ENCODE measurements around the gene PRPH2.
"Not testable (repeated sequence)": the region's sequence is repeated elsewhere in the genome, so short reads cannot be mapped to it uniquely, and the experiment has no call there.

Gene PRPH2

DNA sequence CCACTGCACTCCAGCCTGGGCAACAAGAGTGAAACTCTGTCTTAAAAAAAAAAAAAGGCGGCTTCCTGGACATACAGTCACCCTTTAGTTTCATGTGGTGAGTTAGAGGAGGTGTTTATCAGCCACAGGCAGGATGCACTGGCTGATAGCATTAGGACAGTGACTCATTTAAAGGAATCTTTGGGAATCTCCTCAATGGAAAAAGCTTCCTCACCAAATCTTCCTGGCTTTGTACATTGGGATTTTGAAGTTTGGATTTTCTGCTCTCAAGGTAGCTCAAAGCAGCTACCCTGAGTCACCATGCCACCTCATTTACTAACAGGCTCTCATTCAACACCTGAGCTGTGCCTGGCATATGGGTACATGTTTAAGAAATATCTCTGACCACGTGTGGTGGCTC, 20.2 kb downstream of the PRPH2 start:
- in situ Hi-C loops (cut with HindIII; ENCODE audit: low sequenced_read_pairs), result no loop called here

DNA sequence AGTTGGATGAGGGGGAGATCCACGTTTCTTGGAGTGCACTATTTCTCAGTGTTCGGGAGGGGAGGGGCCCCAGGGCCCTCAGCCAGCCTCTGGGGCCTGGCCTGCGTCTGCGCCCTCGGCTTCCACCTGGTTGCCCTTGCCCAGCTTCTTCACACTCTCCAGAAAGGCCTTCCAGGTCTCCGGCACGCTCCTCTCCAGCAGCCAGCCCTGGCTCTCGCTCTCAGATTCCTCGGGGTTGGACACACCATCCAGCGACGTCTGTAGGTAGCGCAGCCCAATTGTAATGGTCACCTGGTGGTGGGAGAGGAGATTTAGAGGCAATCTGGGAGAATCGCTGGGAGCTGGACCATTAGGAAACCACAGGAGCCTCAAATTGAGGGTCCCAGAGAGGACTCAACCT, 24.2 kb downstream of the PRPH2 start:
- in situ Hi-C loops (cut with HindIII; ENCODE audit: low sequenced_read_pairs), result loop anchor here (10.0 kb wide), 1 partner anchor 47 kb away; the partner anchor contains the start of gene TBCC

DNA sequence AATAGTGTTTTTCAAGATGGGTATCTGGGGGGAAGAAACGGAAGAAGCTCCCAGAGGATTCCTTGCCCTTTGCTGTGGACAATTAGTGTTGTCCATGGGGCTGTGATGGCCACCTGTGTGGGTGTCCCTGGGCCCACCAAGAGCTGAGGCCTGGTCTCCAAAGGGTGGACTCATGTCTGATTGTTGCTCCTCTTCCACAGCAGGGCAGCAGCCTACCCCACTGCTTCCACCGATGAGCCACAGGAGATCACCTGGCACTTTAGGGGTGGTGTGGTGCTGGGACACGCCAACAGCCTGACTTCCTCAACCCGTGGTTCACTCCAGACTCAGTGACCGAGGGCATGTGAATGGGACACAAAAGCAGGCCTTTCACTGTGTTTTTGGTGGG, 25.1 kb downstream of the PRPH2 start:
- in situ Hi-C loops (cut with HindIII; ENCODE audit: low sequenced_read_pairs), result loop anchor here (10.0 kb wide), 1 partner anchor 48 kb away; the partner anchor contains the start of gene TBCC

DNA sequence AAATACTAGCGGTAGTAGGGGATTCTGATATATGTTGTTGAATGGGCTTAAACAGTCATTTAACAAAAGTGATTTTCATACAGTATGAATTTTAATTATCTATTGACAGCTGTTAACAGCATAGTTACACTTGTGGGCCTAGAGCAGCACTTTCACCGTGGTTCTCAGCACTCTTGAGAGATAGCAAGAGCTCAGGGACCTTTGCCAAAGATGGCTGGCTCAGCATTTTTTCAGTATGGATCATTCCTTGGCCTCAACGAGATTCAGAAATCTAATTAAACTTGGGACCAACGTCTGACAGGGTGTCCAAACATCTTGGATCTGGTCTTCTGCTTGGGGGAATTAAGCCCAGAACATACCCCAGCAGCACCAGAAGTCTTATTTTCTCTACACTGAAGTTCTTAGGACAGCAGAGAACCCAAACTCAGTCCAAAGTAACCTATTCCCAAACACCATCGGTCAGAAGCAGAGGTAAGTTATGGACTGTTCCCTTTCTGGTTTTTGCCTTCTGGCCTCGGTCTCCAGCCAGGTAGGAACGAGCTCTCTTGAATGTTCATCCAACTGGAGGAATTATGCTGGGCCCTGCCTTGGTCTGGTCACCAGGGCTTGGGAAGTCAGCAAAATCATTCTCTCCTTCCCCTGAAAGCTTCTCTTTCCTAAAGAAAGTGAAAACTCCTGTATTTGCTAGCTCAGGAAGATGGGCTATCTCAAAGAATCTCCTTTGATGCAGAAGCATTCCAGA, 25.7 kb downstream of the PRPH2 start:
- in situ Hi-C loops (cut with HindIII; ENCODE audit: low sequenced_read_pairs), result loop anchor here (10.0 kb wide), 1 partner anchor 48 kb away; the partner anchor contains the start of gene TBCC

DNA sequence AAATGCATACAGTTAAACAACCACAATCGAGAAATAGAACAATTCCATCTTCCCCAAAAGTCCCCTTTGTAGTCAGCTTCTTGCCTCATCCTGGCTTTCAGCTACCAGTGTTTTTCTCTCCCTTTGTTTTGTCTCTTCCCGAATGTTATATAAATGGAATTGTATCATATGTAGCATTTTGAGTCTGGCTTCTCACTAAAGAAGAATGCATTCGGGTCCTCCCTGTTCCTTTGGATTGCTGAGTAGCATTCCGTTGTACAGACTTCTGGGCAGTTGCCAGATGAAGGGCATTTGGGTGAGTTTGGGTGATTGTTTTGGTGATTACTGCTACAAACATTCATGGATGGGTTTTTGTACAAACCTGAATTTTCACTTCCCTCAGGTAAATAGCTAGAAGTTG, 27.8 kb downstream of the PRPH2 start:
- in situ Hi-C loops (cut with HindIII; ENCODE audit: low sequenced_read_pairs), result loop anchor here (10.0 kb wide), 1 partner anchor 50 kb away; the partner anchor contains the start of gene TBCC

DNA sequence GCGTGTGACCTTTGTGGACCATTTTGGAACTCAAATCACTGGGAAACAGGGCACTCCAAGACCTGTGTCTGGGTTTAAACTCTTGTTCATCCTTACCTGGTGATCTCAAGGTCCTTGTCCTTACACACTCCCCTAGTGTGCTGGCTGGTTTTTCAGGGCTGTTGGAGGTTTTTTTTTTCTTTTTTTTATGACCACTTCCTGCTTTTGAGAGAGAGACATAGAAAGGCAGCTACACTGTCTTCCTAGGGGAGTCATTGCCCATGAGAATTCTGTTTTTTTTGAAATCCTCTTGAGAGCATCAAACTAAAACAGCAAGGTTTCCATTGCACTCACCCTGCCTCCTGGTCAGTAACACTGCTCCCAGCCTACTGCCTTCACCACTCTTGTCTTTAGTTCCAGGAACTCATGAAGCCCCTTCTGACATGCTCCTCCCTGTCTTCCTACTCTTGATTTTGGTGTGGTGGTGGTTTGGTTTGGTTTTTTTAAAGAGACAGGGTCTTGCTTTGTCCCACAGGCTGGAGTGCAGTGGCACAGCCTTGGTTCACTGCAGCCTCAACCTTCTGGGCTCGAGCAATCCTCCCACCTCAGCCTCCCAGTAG, 28.6 kb downstream of the PRPH2 start:
- in situ Hi-C loops (cut with HindIII; ENCODE audit: low sequenced_read_pairs), result loop anchor here (10.0 kb wide), 1 partner anchor 51 kb away; the partner anchor contains the start of gene TBCC

DNA sequence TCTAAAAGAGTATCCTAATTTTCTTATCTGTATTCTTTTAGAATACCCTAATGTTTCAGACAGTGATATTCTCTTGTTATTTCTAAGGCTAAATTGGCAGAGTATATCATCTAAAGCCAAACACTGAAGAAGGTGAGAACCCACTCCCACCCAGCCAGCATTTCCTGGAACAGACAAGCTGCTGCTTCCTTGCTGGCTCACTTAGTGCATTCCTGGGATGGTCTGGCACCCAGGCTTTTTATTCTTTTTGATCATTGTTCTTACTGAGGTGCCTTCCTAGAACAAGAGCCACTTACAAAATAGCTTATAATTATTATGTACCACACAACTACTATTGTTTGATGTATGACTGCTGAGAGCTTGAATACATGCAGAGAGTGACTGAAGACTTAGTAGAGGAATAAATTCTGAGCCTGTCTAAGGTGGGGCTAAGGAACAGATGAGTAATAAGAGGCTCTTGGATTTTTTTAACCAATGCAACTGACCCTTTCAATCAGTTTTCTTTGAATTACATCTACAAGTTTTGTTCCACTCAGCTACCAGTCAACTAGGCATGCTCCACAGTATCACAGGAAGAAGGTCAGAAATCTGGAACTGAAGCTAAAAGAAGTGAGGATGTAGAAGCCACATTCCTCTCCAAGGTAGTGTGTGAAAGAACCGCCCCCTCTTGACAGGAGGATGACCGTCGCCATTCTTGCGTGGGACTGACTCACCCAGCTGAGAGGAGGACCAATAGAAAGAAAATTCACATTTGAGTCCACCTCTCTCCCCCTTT, 30.1 kb downstream of the PRPH2 start:
- in situ Hi-C loops (cut with HindIII; ENCODE audit: low sequenced_read_pairs), result loop anchor here (10.0 kb wide), 1 partner anchor 52 kb away; the partner anchor contains the start of gene TBCC

DNA sequence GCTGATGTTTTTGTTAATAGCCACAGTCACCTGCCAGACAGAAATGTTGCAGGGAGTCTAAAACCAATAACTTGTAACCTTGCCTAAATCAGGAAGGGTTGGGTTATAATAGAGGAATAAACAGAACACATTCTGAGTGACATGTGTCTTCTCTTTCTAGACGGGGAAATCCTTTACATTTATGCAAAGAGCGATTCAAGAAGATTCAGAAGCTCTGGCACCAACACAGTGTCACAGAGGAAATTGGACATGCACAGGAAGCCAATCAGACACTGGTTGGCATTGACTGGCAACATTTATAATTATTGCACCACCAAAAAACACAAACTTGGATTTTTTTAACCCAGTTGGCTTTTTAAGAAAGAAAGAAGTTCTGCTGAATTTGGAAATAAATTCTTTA, 31.5 kb downstream of the PRPH2 start:
- in situ Hi-C loops (cut with HindIII; ENCODE audit: low sequenced_read_pairs), result loop anchor here (10.0 kb wide), 1 partner anchor 54 kb away; the partner anchor contains the start of gene TBCC

DNA sequence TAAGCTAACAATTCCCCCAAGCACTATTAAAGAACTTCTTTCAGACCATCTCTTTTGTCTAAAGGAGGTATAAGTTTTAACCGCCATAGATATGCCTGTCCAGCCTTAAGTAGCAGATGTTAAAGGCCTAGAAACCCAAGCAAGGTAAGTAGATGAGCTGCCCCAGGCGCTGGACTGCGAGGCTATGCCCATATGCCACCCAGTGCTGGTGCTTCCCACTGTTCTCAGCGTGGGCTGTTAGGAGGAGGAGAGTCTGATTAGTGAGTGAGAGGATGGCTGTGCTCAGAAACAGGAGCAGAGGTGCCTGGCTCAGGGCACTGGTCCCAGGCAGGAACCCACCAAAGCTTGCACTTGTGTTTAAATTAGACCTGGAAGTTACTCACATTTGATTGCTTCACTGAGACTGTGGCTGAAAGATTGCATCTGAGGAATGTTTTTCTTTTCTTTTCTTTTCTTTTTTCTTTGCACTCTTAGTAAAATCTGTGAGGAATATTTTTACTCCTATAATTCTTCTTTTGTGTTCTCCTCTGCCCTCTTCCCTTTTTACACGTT, 32.2 kb downstream of the PRPH2 start:
- in situ Hi-C loops (cut with HindIII; ENCODE audit: low sequenced_read_pairs), result loop anchor here (10.0 kb wide), 1 partner anchor 55 kb away; the partner anchor contains the start of gene TBCC

DNA sequence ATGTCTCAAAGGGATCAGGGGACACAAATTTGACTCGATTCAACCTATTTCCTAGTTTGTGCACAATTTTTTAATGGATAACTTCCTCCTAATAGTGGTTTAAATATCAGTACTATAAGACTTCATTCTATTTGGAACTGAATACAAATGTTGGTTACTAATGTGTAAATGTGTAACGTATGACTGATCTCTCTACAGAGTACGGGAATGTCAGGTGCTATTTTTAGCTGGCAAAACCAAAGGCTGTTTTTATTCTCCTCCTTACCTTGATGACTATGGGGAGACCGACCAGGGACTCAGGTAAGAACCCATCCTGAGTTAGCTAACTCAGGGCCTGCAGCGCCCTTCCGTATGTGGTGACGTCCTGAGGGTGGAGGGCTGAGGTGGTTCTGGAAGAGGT, 33.0 kb downstream of the PRPH2 start:
- in situ Hi-C loops (cut with HindIII; ENCODE audit: low sequenced_read_pairs), result no loop called here

DNA sequence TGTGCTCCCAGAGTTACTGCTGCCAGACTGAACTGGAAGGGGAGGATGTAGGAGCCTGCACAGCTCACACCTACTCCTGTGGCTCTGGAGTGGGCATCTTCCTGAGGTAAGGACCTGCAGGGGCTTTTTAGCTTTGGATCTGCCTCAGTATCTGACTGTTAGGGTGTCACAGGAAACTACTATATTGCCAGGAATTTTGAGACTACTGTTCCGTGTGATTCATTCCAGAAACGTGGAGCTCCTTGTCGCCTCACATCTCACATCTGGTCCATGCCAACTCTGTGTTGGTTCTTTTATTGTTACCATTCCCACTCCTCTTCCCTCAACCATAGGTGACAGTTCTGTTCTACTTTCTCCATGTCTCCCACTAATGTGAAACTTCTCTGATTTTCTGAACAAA, 34.1 kb downstream of the PRPH2 start:
- in situ Hi-C loops (cut with HindIII; ENCODE audit: low sequenced_read_pairs), result no loop called here

DNA sequence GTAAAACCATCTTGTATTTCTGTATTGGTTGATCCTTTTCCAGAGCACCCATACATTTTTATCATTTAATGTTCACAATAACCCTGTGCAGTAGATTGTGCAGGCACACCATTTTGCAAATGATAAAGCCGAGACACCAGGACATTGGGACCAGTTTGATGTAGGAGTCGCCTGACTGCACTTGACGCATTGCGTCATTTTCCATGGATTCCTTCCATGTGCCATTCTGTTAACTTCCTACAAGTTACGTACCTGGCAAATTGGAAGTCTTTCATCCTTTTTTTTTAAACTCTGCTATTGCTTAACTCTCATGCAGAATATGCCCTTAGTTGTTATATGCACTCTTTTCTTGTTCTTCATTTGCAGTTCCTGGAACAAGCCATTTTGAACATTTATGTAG, 43.0 kb downstream of the PRPH2 start:
- in situ Hi-C loops (cut with HindIII; ENCODE audit: low sequenced_read_pairs), result no loop called here

DNA sequence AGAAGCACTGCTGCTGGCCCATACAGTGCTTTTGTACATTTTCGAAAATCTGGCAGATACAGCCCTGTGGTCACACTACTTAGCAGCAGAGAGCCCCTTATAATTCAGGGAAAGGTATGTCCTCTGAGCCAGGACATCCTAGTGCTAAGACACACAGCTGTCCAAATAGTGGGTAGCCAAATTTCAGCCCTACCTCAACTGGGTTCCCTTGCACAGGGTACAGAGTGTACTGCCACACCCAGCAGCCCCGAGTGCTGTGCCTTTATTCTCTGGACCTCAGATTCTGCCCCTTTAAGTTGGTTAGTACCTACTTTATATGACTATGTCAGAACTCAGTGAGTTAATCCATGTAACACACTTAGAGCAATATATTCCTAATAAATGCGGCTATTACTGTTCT, 47.6 kb downstream of the PRPH2 start:
- in situ Hi-C loops (cut with HindIII; ENCODE audit: low sequenced_read_pairs), result no loop called here

DNA sequence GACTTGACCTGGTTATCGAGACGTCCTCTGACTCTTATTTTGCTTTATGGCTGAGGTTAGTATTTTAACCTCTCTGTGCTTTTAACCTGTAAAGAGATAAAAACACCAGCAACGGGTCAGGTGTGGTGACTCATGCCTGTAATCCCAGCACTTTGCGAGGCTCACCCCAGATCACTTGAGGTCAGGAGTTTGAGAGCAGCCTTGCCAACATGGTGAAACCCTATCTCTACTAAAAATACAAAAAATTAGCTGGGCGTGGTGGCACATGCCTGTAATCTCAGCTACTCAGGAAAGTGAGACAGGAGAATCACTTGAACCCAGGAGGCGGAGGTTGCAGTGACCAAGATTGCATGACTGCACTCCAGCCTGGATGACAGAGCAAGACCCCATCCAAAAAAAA, 48.0 kb downstream of the PRPH2 start:
- in situ Hi-C loops (cut with HindIII; ENCODE audit: low sequenced_read_pairs), result not testable (repeated sequence)

DNA sequence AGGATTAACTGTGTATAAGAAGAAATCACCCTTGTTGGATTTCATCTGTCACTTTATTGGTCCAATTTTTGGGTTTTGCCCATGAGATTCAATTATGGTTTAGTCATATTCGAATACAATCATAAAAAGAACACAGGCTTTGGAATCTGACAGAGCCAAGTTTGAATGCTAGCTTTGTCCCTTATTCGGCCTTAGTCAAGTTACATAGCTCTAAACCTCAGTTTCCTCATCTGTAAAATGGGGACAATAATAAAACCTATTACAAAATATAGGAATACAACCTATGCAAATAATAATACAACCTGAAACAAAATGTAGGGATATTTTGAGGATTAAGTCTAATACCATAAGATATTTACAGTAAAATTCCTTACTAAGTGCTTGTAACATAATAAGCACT, 57.7 kb downstream of the PRPH2 start:
- in situ Hi-C loops (cut with HindIII; ENCODE audit: low sequenced_read_pairs), result no loop called here

DNA sequence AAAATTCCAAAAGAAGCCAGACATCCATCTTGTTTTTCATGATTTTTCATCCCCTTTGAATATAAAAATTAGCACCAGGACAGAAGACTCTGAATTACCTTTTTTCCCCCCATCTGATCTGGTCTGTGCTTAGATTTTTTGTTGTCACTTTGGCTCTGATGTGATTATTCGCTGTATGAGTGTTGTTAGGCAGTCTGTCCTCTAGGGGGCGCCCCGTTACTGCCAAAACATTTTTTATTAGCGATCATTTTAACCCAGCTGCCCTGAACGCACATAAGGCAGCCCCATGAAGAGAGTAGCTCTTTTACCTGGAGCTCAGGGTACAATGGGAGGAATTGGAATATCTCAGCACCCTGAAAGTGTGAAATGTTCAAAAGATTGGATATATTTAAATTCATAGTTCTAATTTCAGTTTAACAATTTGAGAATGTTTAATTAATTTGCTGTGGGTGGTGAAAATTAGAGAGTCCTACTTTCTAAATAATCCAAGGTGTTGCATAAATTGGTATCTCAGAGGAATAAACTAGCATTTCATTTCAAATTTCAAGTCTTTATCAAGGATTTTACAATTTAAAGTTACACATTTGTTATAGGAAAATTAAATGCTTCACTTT, 60.8 kb downstream of the PRPH2 start:
- in situ Hi-C loops (cut with HindIII; ENCODE audit: low sequenced_read_pairs), result no loop called here

DNA sequence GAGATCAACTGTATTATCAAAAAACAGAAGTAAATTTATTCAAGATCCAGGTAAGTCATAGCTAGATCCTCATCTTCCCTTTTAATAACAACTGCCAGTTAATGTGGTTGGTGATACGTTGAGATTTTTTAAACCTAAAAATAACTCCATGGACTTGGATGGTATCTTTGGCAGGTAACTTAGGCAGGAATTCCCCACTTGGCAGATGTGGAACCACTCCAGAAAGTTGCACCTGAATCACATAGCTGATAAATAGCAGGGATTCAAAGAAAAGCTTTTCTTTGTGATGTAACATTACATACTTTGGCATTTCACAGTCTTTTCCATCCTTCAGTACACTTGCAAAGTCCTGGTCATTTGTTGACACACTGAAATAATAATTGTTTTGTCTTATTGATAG, 62.6 kb downstream of the PRPH2 start:
- in situ Hi-C loops (cut with HindIII; ENCODE audit: low sequenced_read_pairs), result no loop called here

DNA sequence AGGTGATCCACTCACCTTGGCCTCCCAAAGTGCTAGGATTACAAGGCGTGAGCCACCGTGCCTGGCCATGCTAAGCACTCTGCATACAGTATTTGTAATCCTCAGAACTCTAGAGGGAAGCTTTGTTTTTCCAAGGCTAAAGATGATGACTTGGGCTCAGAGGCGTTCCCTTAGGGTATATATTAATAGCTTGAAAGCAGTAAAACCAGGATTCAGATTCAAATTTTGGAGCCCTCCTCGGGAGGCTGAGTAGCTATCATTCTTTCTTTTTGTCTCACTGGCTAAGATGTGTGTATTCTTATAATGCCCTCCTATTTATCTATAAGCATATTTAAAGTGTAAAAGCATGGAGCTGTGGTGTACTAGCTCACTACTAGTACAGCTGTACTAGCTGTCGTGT, 68.5 kb downstream of the PRPH2 start:
- in situ Hi-C loops (cut with HindIII; ENCODE audit: low sequenced_read_pairs), result no loop called here

DNA sequence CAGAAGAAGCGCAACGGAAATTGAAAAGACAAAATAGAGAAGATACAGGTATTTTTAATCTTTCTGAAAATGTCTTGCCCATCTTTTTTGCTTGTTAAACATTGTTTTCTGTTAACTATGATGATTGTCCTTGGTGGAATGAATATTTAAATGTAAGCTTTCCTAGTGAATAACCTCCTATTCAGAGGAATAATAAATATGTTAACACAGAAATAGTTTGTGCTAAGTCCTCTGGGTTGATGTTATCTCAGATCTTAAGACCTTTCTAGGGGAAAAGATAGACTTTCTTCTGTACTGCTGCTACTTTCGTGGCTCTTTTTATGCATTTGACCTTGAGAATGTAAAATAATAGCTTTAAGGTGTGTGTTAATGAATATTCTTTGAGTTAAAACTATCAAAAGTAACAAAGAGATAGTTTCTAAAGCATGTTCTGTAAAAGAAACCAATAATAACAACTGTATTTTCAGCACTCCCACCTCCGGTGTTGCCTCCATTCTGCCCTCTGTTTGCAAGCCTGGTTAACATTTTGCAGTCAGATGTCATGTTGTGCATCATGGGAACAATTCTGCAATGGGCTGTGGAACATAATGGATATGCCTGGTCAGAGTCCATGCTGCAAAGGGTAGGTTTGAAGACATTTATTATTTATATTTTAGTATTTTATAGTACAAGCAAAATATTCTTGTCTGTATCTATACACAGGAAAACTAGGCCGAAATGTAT, 70.2 kb downstream of the PRPH2 start:
- in situ Hi-C loops (cut with HindIII; ENCODE audit: low sequenced_read_pairs), result no loop called here

All from DLD1 (cell line).